Measurements from ENCODE around the gene CFAP46.

The CFAP46 gene

DNA sequence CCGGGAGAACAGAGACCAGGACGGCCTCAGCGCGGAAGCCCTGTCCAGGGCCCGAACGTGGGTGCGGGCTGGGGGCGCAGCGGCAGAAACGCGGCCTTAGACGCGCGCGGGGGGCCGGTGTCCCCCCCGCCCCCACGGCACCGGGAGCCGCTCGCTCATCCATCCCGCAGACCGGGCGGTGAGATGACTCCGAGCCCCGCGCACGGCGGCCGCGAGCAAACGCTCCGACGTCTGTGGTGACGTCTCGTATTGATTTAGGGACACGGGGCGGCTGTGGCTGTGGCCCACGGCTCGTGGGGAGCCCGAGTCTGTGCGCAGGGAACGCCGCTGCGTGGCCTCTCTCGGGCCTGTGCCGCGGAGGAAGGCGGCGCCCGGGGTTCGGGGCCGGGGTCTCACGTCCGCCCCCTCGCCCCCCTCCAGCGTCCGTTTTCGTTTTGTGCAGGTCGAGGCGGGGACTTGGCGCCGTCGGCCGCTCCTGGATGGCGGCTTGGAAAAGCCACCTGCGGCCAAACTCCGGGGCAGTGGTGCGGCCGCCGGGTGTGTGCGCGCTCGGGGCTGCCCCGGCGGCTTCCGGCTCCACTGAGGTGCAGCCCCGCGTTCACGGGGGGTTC lies 155.4 kb downstream of the CFAP46 start:
- Histone ChIP-seq H3K27ac (ENCODE audit: low read depth, low read length, severe bottlenecking) (no peak overlapping the region), H3K9me3 (ENCODE audit: control insufficient read depth, low read length) (no peaks in the 10 kb centered on the region), H3K36me3 (ENCODE audit: control insufficient read depth, insufficient read depth, low read length) (peaks cover 4% of the 10 kb centered on the region), H3K4me3 (ENCODE audit: extremely low read depth, insufficient read depth, low read length, poor library complexity, severe bottlenecking) (no peak overlapping the region), H3K4me1 (ENCODE audit: control insufficient read depth, insufficient read depth, low read length, poor library complexity, severe bottlenecking) (peaks cover 7% of the 10 kb centered on the region)
- 5% methylated on average over 31 to 55 of the region's 80 CpGs for WGBS, 2 experiments (ENCODE audit: insufficient coverage in 2 of 2)

- WGBS, 2 experiments (ENCODE audit: insufficient coverage in 2 of 2): 6 to 7% methylated on average over 44 to 54 of the region's 58 CpGs
- Histone ChIP-seq H3K27ac (ENCODE audit: low read depth, low read length, severe bottlenecking) (no peak overlapping the region), H3K36me3 (ENCODE audit: control insufficient read depth, insufficient read depth, low read length) (peaks cover 8% of the 10 kb centered on the region), H3K9me3 (ENCODE audit: control insufficient read depth, low read length) (no peaks in the 10 kb centered on the region), H3K4me3 (ENCODE audit: extremely low read depth, insufficient read depth, low read length, poor library complexity, severe bottlenecking) (no peak overlapping the region), H3K4me1 (ENCODE audit: control insufficient read depth, insufficient read depth, low read length, poor library complexity, severe bottlenecking) (peaks cover 7% of the 10 kb centered on the region)
These were observed 155.9 kb downstream of the CFAP46 start for GRCh38 chr10:132786476-132786883.

DNA sequence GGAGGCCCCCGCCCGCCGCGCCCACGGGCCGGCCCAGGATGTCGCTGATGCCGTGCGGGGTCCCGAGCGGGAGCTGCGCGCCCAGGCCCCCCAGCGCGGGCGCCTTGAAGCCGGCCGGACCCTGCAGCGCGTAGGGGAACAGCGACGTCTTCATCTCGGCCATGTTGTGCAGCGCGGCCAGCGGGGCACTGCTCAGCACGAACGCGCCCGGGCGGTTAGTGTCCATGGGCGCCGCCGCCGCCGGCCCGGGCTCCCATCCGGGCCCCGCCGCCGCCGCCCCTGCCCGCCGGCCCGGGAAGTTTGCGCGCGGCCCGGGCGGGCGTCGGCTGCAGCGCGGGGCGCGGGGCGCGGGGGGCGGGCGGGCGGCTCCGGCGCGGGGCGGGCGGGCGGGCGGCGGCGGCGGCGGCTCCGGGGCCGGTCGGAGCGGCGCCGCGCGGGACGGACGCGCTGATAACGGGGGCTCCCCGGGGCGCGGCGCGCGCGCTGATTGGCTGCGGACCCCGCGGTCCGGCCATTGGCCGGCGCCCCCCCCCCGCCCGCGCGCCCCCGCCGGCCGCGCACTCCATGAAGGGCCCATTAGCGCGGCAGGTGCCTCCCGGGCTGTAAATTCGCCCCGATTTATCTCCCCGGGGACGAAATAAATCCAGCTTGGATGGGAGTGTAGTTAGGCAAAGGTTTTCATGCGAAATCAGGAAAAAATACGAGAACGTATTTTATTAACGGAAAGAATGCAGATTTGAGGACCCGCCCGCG lies 156.5 kb downstream of the CFAP46 start, which contains the start of gene NKX6-2:
Gene NKX6-2 (minus strand): TSS at position 425 of the 753 bp plus-strand sequence. CDS start 199 bp downstream, at position 226.
- Histone ChIP-seq H3K4me3 (ENCODE audit: extremely low read depth, insufficient read depth, low read length, poor library complexity, severe bottlenecking) (no peak within 1 kb of the TSS), H3K27ac (ENCODE audit: low read depth, low read length, severe bottlenecking) (no peak within 1 kb of the TSS), H3K36me3 (ENCODE audit: control insufficient read depth, insufficient read depth, low read length) (peaks cover 11% of the 10 kb centered on the region), H3K9me3 (ENCODE audit: control insufficient read depth, low read length) (no peaks in the 10 kb centered on the region), H3K4me1 (ENCODE audit: control insufficient read depth, insufficient read depth, low read length, poor library complexity, severe bottlenecking) (peaks cover 7% of the 10 kb centered on the region)
- WGBS, 2 experiments (ENCODE audit: insufficient coverage in 2 of 2): 2 to 3% methylated on average over 51 of the region's 119 CpGs

DNA sequence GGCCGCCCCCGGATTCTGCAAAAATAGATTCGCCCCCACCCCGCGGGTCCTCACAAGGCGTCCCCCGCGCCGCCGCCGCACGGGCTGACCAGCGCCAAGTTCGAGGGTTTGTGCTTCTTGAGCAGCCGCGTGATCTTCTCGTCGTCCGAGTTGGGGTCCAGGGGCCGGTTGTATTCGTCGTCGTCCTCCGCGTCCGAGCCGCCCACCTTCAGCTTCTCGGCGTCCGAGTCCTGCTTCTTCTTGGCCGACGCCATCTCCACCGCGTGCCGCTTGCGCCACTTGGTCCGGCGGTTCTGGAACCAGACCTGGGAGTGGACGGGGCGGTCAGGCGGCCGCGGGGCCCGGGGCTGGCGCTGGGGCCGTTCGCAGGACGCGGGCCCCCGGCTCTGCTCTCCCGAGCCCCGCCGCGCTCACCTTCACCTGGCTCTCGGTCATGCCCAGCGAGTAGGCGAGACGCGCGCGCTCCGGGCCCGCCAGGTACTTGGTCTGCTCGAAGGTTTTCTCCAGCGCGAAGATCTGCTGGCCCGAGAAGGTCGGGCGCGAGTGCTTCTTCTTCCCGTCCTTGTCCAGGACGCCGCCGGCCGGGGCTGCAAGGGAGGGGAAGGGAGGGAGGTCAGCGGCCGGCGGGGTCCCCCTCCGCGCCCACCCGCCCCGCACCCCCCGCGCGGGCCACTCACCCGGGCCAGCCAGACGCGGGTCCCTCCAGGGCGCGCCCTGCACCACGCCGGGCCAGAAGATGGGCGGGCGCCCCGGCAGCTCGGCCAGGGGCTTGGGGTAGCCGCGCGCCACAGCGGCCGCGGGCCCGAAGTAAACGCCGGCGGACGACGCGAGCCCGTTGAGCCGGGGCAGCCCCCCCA lies 157.3 kb downstream of the CFAP46 start:
- WGBS, 2 experiments (ENCODE audit: insufficient coverage in 2 of 2): 3 to 4% methylated on average over 85 to 91 of the region's 111 CpGs
- H3K4me1 ChIP-seq (ENCODE audit: control insufficient read depth, insufficient read depth, low read length, poor library complexity, severe bottlenecking): peaks cover 7% of the 10 kb centered on the region
- H3K9me3 ChIP-seq (ENCODE audit: control insufficient read depth, low read length): no peaks in the 10 kb centered on the region
- H3K27ac ChIP-seq (ENCODE audit: low read depth, low read length, severe bottlenecking): no peak overlapping the region
- no peak overlapping the region for H3K4me3 ChIP-seq (ENCODE audit: extremely low read depth, insufficient read depth, low read length, poor library complexity, severe bottlenecking)
- peaks cover 11% of the 10 kb centered on the region for H3K36me3 ChIP-seq (ENCODE audit: control insufficient read depth, insufficient read depth, low read length)

GRCh38 chr10:132783940-132784865 lies 158.2 kb downstream of the CFAP46 start:
- 2 to 3% methylated on average over 102 of the region's 106 CpGs for WGBS, 2 experiments (ENCODE audit: insufficient coverage in 2 of 2)

GRCh38 chr10:132783165-132783939 lies 159.0 kb downstream of the CFAP46 start:
- no peak overlapping the region for H3K4me3 ChIP-seq (ENCODE audit: extremely low read depth, insufficient read depth, low read length, poor library complexity, severe bottlenecking)

More at GRCh38 chr10:132783940-132784865, 158.2 kb downstream of the CFAP46 start:
- no peak overlapping the region for H3K4me3 ChIP-seq (ENCODE audit: extremely low read depth, insufficient read depth, low read length, poor library complexity, severe bottlenecking)
- no peak overlapping the region for H3K27ac ChIP-seq (ENCODE audit: low read depth, low read length, severe bottlenecking)
- H3K4me1 ChIP-seq (ENCODE audit: control insufficient read depth, insufficient read depth, low read length, poor library complexity, severe bottlenecking): peaks cover 7% of the 10 kb centered on the region
- H3K9me3 ChIP-seq (ENCODE audit: control insufficient read depth, low read length): no peaks in the 10 kb centered on the region
- peaks cover 16% of the 10 kb centered on the region for H3K36me3 ChIP-seq (ENCODE audit: control insufficient read depth, insufficient read depth, low read length)

DNA sequence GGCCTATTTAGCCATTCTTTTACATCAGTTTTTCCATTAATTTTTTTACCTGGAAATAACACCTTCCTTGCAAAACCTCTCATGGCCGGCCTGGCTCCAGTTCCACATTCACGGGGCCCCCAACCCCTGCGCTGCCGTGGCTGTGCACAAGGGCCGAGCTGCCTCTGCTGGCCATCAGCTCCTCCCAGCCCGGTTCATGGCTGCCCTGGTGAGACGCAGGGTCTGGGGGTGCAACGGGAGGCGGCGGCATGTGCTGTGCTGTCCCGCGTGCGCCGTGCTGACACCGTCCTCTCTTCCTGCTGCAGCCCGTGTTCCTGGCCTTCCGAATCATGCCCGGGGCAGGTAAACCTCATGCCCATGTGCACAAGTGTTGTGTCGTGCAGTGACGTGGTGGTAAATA lies 160.8 kb downstream of the CFAP46 start:
- Histone ChIP-seq H3K4me1 (ENCODE audit: control insufficient read depth, insufficient read depth, low read length, poor library complexity, severe bottlenecking) (no peaks in the 10 kb centered on the region), H3K4me3 (ENCODE audit: extremely low read depth, insufficient read depth, low read length, poor library complexity, severe bottlenecking) (no peak overlapping the region), H3K27ac (ENCODE audit: low read depth, low read length, severe bottlenecking) (no peak overlapping the region), H3K36me3 (ENCODE audit: control insufficient read depth, insufficient read depth, low read length) (peaks cover 16% of the 10 kb centered on the region), H3K9me3 (ENCODE audit: control insufficient read depth, low read length) (no peaks in the 10 kb centered on the region)
- WGBS, 2 experiments (ENCODE audit: insufficient coverage in 2 of 2): 94 to 96% methylated on average over 20 of the region's 20 CpGs

More at GRCh38 chr10:132783165-132783939, 159.0 kb downstream of the CFAP46 start:
- Histone ChIP-seq H3K4me1 (ENCODE audit: control insufficient read depth, insufficient read depth, low read length, poor library complexity, severe bottlenecking) (peaks cover 1% of the 10 kb centered on the region), H3K27ac (ENCODE audit: low read depth, low read length, severe bottlenecking) (no peak overlapping the region), H3K9me3 (ENCODE audit: control insufficient read depth, low read length) (no peaks in the 10 kb centered on the region), H3K36me3 (ENCODE audit: control insufficient read depth, insufficient read depth, low read length) (peaks cover 16% of the 10 kb centered on the region)
- 9 to 10% methylated on average over 26 to 29 of the region's 30 CpGs for WGBS, 2 experiments (ENCODE audit: insufficient coverage in 2 of 2)

- no peaks in the 10 kb centered on the region for H3K4me1 ChIP-seq (ENCODE audit: control insufficient read depth, insufficient read depth, low read length, poor library complexity, severe bottlenecking)
- no peaks in the 10 kb centered on the region for H3K9me3 ChIP-seq (ENCODE audit: control insufficient read depth, low read length)
- WGBS, 2 experiments (ENCODE audit: insufficient coverage in 2 of 2): 84 to 94% methylated on average over 9 to 10 of the region's 12 CpGs
- peaks cover 16% of the 10 kb centered on the region for H3K36me3 ChIP-seq (ENCODE audit: control insufficient read depth, insufficient read depth, low read length)
- H3K27ac ChIP-seq (ENCODE audit: low read depth, low read length, severe bottlenecking): no peak overlapping the region
- H3K4me3 ChIP-seq (ENCODE audit: extremely low read depth, insufficient read depth, low read length, poor library complexity, severe bottlenecking): no peak overlapping the region
These were observed 162.0 kb downstream of the CFAP46 start for GRCh38 chr10:132780356-132780755.

GRCh38 chr10:132779549-132780294 lies 162.6 kb downstream of the CFAP46 start:
- 93 to 94% methylated on average over 25 to 41 of the region's 41 CpGs for WGBS, 2 experiments (ENCODE audit: insufficient coverage in 2 of 2)
- H3K9me3 ChIP-seq (ENCODE audit: control insufficient read depth, low read length): no peaks in the 10 kb centered on the region
- no peak overlapping the region for H3K27ac ChIP-seq (ENCODE audit: low read depth, low read length, severe bottlenecking)
- H3K4me1 ChIP-seq (ENCODE audit: control insufficient read depth, insufficient read depth, low read length, poor library complexity, severe bottlenecking): no peaks in the 10 kb centered on the region
- peaks cover 16% of the 10 kb centered on the region for H3K36me3 ChIP-seq (ENCODE audit: control insufficient read depth, insufficient read depth, low read length)
- H3K4me3 ChIP-seq (ENCODE audit: extremely low read depth, insufficient read depth, low read length, poor library complexity, severe bottlenecking): no peak overlapping the region

Data from mesodermal cell (in vitro differentiated cells).